Thymus (tissue), 11 donors: ENCODE data around the gene STAG1. TPM values are rescaled to one million over a fixed set of nuclear protein-coding genes. Genes with fewer than 3 reads are reported as not detected.

Experiments used
- DNase-seq, 9 donors: peaks; one replicate each; pipeline ENCODE4 v3.0.0-alpha.2; 2013; ENCODE audit warnings: low spot score in 9 of 9, low read depth in 6 of 9, missing footprints in 1 of 9
- H3K27ac ChIP-seq, 2 donors: one replicate each; pipeline ENCODE4 v1.5.1; 2013; ENCODE audit warnings: control low read depth in 1 of 2, low read depth in 1 of 2, low read length in 1 of 2, mild to moderate bottlenecking in 1 of 2, moderate library complexity in 1 of 2
- H3K27me3 ChIP-seq, 2 donors: one replicate each; pipeline ENCODE4 v1.5.1; 2013; ENCODE audit warnings: low read length in 1 of 2; ENCODE audit not compliant: control insufficient read depth in 2 of 2, insufficient read depth in 1 of 2
- H3K36me3 ChIP-seq, 2 donors: one replicate each; pipeline ENCODE4 v1.5.1; 2013; ENCODE audit warnings: low read length in 1 of 2, mild to moderate bottlenecking in 1 of 2, moderate library complexity in 1 of 2; ENCODE audit not compliant: control insufficient read depth in 2 of 2, insufficient read depth in 2 of 2
- H3K4me1 ChIP-seq, 2 donors: one replicate each; pipeline ENCODE4 v1.5.1; 2013; ENCODE audit warnings: low read length in 2 of 2; ENCODE audit not compliant: control insufficient read depth in 2 of 2, insufficient read depth in 2 of 2
- H3K4me3 ChIP-seq, 2 donors: one replicate each; pipeline ENCODE4 v1.5.1; 2013; ENCODE audit warnings: low read length in 2 of 2, control low read depth in 1 of 2, mild to moderate bottlenecking in 1 of 2
- H3K9me3 ChIP-seq, 2 donors: one replicate each; pipeline ENCODE4 v1.5.1; 2013; ENCODE audit warnings: low read length in 1 of 2, mild to moderate bottlenecking in 1 of 2; ENCODE audit not compliant: control insufficient read depth in 2 of 2, insufficient read depth in 1 of 2
- WGBS: extraction: QIAGEN DNeasy Blood & Tissue Kit; methylation state at CpG from one replicate; pipeline ENCODE4 v1.1.7; 2013; 5-methylcytosine and 5-hydroxymethylcytosine counted together
- polyA plus RNA-seq: library from polyadenylated mRNA; stranded (reverse); fragments of 200-250 nt; gene quantifications from one replicate; pipeline ENCODE4 v1.2.3, GENCODE V29; 2013
- total RNA-seq: library from RNA; stranded (reverse); fragments of 120-200 nt; gene quantifications from one replicate; pipeline ENCODE4 v1.2.4, GENCODE V29; 2013
- donor health status: healthy.

STAG1 gene
- total and polyA plus RNA-seq, 2 donors: 15.9 to 36.0 TPM

- H3K27ac ChIP-seq: no peak overlapping the region
- H3K4me1 ChIP-seq: no peaks in the 10 kb centered on the region
- H3K9me3 ChIP-seq: no peaks in the 10 kb centered on the region
- peaks cover 27 to 62% of the 10 kb centered on the region in 2 donors for H3K36me3 ChIP-seq
- H3K4me3 ChIP-seq: no peak overlapping the region
- no peak for DNase-seq
- no peaks in the 10 kb centered on the region for H3K27me3 ChIP-seq
Measured at GRCh38 chr3:136334209-136334608, 418.0 kb downstream of the STAG1 start.

- H3K27ac ChIP-seq: no peak overlapping the region
- no peaks in the 10 kb centered on the region for H3K9me3 ChIP-seq
- no peaks in the 10 kb centered on the region for H3K4me1 ChIP-seq
- H3K36me3 ChIP-seq: peaks cover 30 to 66% of the 10 kb centered on the region in 2 donors
- H3K27me3 ChIP-seq: no peaks in the 10 kb centered on the region
- H3K4me3 ChIP-seq: no peak overlapping the region
- no peak for DNase-seq
Measured at GRCh38 chr3:136332776-136333175, 419.4 kb downstream of the STAG1 start.

GRCh38 chr3:136332302-136332701 lies 419.9 kb downstream of the STAG1 start:
- no peaks in the 10 kb centered on the region for H3K4me1 ChIP-seq
- WGBS: 95% methylated on average over 1 of the region's 1 CpG
- H3K9me3 ChIP-seq: no peaks in the 10 kb centered on the region
- H3K4me3 ChIP-seq: no peak overlapping the region
- H3K27me3 ChIP-seq: no peaks in the 10 kb centered on the region
- no peak for DNase-seq
- H3K36me3 ChIP-seq: peaks cover 30 to 66% of the 10 kb centered on the region in 2 donors
- no peak overlapping the region for H3K27ac ChIP-seq

GRCh38 chr3:136330900-136331299 lies 421.3 kb downstream of the STAG1 start:
- Histone ChIP-seq H3K4me1 (no peaks in the 10 kb centered on the region), H3K36me3 (peaks cover 30 to 66% of the 10 kb centered on the region in 2 donors), H3K9me3 (no peaks in the 10 kb centered on the region), H3K27ac (no peak overlapping the region), H3K27me3 (no peaks in the 10 kb centered on the region), H3K4me3 (no peak overlapping the region)
- 95% methylated on average over 5 of the region's 5 CpGs for WGBS
- DNase-seq: no peak

- H3K4me3 ChIP-seq: no peak overlapping the region
- WGBS: 95% methylated on average over 5 of the region's 5 CpGs
- no peaks in the 10 kb centered on the region for H3K27me3 ChIP-seq
- no peaks in the 10 kb centered on the region for H3K4me1 ChIP-seq
- H3K9me3 ChIP-seq: no peaks in the 10 kb centered on the region
- H3K27ac ChIP-seq: no peak overlapping the region
- no peak for DNase-seq
- peaks cover 21 to 55% of the 10 kb centered on the region in 2 donors for H3K36me3 ChIP-seq
Measured at GRCh38 chr3:136329593-136329992, 422.6 kb downstream of the STAG1 start.

- no peak overlapping the region for H3K4me3 ChIP-seq
- H3K27ac ChIP-seq: no peak overlapping the region
- peaks cover 6 to 36% of the 10 kb centered on the region in 2 donors for H3K36me3 ChIP-seq
- no peaks in the 10 kb centered on the region for H3K4me1 ChIP-seq
- no peaks in the 10 kb centered on the region for H3K27me3 ChIP-seq
- peaks cover 1 to 4% of the 10 kb centered on the region in 2 donors for H3K9me3 ChIP-seq
- 97% methylated on average over 5 of the region's 5 CpGs for WGBS
- DNase-seq: no peak
Measured at GRCh38 chr3:136327671-136328070, 424.5 kb downstream of the STAG1 start.

GRCh38 chr3:136326316-136326715 lies 425.9 kb downstream of the STAG1 start:
- WGBS: 99% methylated on average over 5 of the region's 5 CpGs
- Histone ChIP-seq H3K4me1 (no peaks in the 10 kb centered on the region), H3K27ac (no peak overlapping the region), H3K9me3 (peaks cover 3 to 4% of the 10 kb centered on the region in 2 donors), H3K4me3 (no peak overlapping the region), H3K36me3 (peaks cover 6 to 34% of the 10 kb centered on the region in 2 donors), H3K27me3 (no peaks in the 10 kb centered on the region)
- no peak for DNase-seq

- H3K36me3 ChIP-seq: no peaks in the 10 kb centered on the region
- no peak overlapping the region for H3K4me3 ChIP-seq
- WGBS: 99% methylated on average over 5 of the region's 5 CpGs
- H3K9me3 ChIP-seq: no peaks in the 10 kb centered on the region
- H3K27ac ChIP-seq: no peak overlapping the region
- no peaks in the 10 kb centered on the region for H3K27me3 ChIP-seq
- no peaks in the 10 kb centered on the region for H3K4me1 ChIP-seq
- no peak for DNase-seq
Measured at GRCh38 chr3:136311968-136312367, 440.2 kb downstream of the STAG1 start.

GRCh38 chr3:136311261-136311660 lies 440.9 kb downstream of the STAG1 start:
- Histone ChIP-seq H3K4me1 (no peaks in the 10 kb centered on the region), H3K4me3 (no peak overlapping the region), H3K9me3 (no peaks in the 10 kb centered on the region), H3K27me3 (no peaks in the 10 kb centered on the region), H3K36me3 (no peaks in the 10 kb centered on the region), H3K27ac (no peak overlapping the region)
- DNase-seq: no peak
- WGBS: 96% methylated on average over 2 of the region's 2 CpGs

GRCh38 chr3:136305879-136306278 lies 446.3 kb downstream of the STAG1 start:
- no peaks in the 10 kb centered on the region for H3K27me3 ChIP-seq
- no peaks in the 10 kb centered on the region for H3K9me3 ChIP-seq
- peaks cover 3 to 7% of the 10 kb centered on the region in 2 donors for H3K36me3 ChIP-seq
- DNase-seq: peak in 5 of 9 donors; percentile 10 to 56 (median 17)
- H3K27ac ChIP-seq: no peak overlapping the region
- 89% methylated on average over 1 of the region's 1 CpG for WGBS
- no peak overlapping the region for H3K4me3 ChIP-seq
- no peaks in the 10 kb centered on the region for H3K4me1 ChIP-seq
